ENCODE measurements around the gene CNTN5.
"Not testable (repeated sequence)": the region's sequence is repeated elsewhere in the genome, so short reads cannot be mapped to it uniquely, and the experiment has no call there.

The CNTN5 gene

GRCh38 chr11:100232006-100232405 lies 1211.3 kb downstream of the CNTN5 start:
- no peaks in the 10 kb centered on the region for H3K36me3 Mint-ChIP-seq (ENCODE audit: low read depth)
- no peak overlapping the region for H3K4me3 Mint-ChIP-seq
- no peak overlapping the region for H3K27ac Mint-ChIP-seq

GRCh38 chr11:100235085-100235484 lies 1214.3 kb downstream of the CNTN5 start:
- Mint-ChIP-seq H3K27me3 (no peaks in the 10 kb centered on the region), H3K27ac (no peak overlapping the region), H3K4me1 (ENCODE audit: low read depth) (no peaks in the 10 kb centered on the region), H3K4me3 (no peak overlapping the region), H3K9me3 (peaks cover 22% of the 10 kb centered on the region), H3K36me3 (ENCODE audit: low read depth) (no peaks in the 10 kb centered on the region)
- DNase-seq: no peak

More at GRCh38 chr11:100232006-100232405, 1211.3 kb downstream of the CNTN5 start:
- no peak for DNase-seq
- H3K4me1 Mint-ChIP-seq (ENCODE audit: low read depth): no peaks in the 10 kb centered on the region
- H3K9me3 Mint-ChIP-seq: peaks cover 19% of the 10 kb centered on the region
- no peaks in the 10 kb centered on the region for H3K27me3 Mint-ChIP-seq

- Mint-ChIP-seq H3K4me3 (no peak overlapping the region), H3K27ac (no peak overlapping the region), H3K27me3 (no peaks in the 10 kb centered on the region), H3K4me1 (ENCODE audit: low read depth) (no peaks in the 10 kb centered on the region), H3K36me3 (ENCODE audit: low read depth) (no peaks in the 10 kb centered on the region), H3K9me3 (peaks cover 16% of the 10 kb centered on the region)
- no peak for DNase-seq
Measured at GRCh38 chr11:100240025-100240539, 1219.3 kb downstream of the CNTN5 start.

GRCh38 chr11:100247704-100248103 lies 1227.0 kb downstream of the CNTN5 start:
- no peak overlapping the region for H3K27ac Mint-ChIP-seq

GRCh38 chr11:100257238-100257803 lies 1236.6 kb downstream of the CNTN5 start:
- not testable (repeated sequence) for DNase-seq; H3K4me1 Mint-ChIP-seq (ENCODE audit: low read depth); H3K4me3 Mint-ChIP-seq; H3K27me3 Mint-ChIP-seq; H3K36me3 Mint-ChIP-seq (ENCODE audit: low read depth); H3K27ac Mint-ChIP-seq
- H3K9me3 Mint-ChIP-seq: peaks cover 29% of the 10 kb centered on the region

More at GRCh38 chr11:100247704-100248103, 1227.0 kb downstream of the CNTN5 start:
- Mint-ChIP-seq H3K4me1 (ENCODE audit: low read depth) (no peaks in the 10 kb centered on the region), H3K4me3 (no peak overlapping the region), H3K27me3 (no peaks in the 10 kb centered on the region), H3K36me3 (ENCODE audit: low read depth) (no peaks in the 10 kb centered on the region), H3K9me3 (peaks cover 14% of the 10 kb centered on the region)
- DNase-seq: no peak

GRCh38 chr11:100269516-100269915 lies 1248.8 kb downstream of the CNTN5 start:
- Mint-ChIP-seq H3K27me3 (no peaks in the 10 kb centered on the region), H3K4me3 (no peak overlapping the region), H3K4me1 (ENCODE audit: low read depth) (no peaks in the 10 kb centered on the region), H3K27ac (no peak overlapping the region), H3K36me3 (ENCODE audit: low read depth) (no peaks in the 10 kb centered on the region), H3K9me3 (peaks cover 11% of the 10 kb centered on the region)
- DNase-seq: no peak

- Mint-ChIP-seq H3K4me1 (ENCODE audit: low read depth) (no peaks in the 10 kb centered on the region), H3K27ac (no peak overlapping the region), H3K9me3 (peaks cover 8% of the 10 kb centered on the region), H3K4me3 (no peak overlapping the region), H3K36me3 (ENCODE audit: low read depth) (no peaks in the 10 kb centered on the region), H3K27me3 (no peaks in the 10 kb centered on the region)
- no peak for DNase-seq
Measured at GRCh38 chr11:100273066-100273815, 1252.5 kb downstream of the CNTN5 start.

GRCh38 chr11:100274466-100274865 lies 1253.7 kb downstream of the CNTN5 start:
- H3K4me1 Mint-ChIP-seq (ENCODE audit: low read depth); H3K36me3 Mint-ChIP-seq (ENCODE audit: low read depth); DNase-seq; H3K27me3 Mint-ChIP-seq; H3K27ac Mint-ChIP-seq; H3K4me3 Mint-ChIP-seq: not testable (repeated sequence)
- H3K9me3 Mint-ChIP-seq: peaks cover 12% of the 10 kb centered on the region

GRCh38 chr11:100294748-100295147 lies 1274.0 kb downstream of the CNTN5 start:
- no peak for DNase-seq
- Mint-ChIP-seq H3K36me3 (ENCODE audit: low read depth) (no peaks in the 10 kb centered on the region), H3K4me1 (ENCODE audit: low read depth) (no peaks in the 10 kb centered on the region), H3K4me3 (no peak overlapping the region), H3K27ac (no peak overlapping the region), H3K9me3 (peaks cover 11% of the 10 kb centered on the region), H3K27me3 (no peaks in the 10 kb centered on the region)

GRCh38 chr11:100296051-100296679 lies 1275.4 kb downstream of the CNTN5 start:
- H3K4me1 Mint-ChIP-seq (ENCODE audit: low read depth): no peaks in the 10 kb centered on the region
- H3K4me3 Mint-ChIP-seq: no peak overlapping the region
- H3K9me3 Mint-ChIP-seq: peaks cover 11% of the 10 kb centered on the region
- no peaks in the 10 kb centered on the region for H3K36me3 Mint-ChIP-seq (ENCODE audit: low read depth)
- H3K27ac Mint-ChIP-seq: no peak overlapping the region
- DNase-seq: no peak
- H3K27me3 Mint-ChIP-seq: no peaks in the 10 kb centered on the region

- Mint-ChIP-seq H3K9me3 (peaks cover 5% of the 10 kb centered on the region), H3K4me1 (ENCODE audit: low read depth) (no peaks in the 10 kb centered on the region), H3K27ac (no peak overlapping the region), H3K4me3 (no peak overlapping the region), H3K36me3 (ENCODE audit: low read depth) (no peaks in the 10 kb centered on the region), H3K27me3 (no peaks in the 10 kb centered on the region)
- DNase-seq: no peak
Measured at GRCh38 chr11:100297516-100297915, 1276.8 kb downstream of the CNTN5 start.

- H3K9me3 Mint-ChIP-seq: no peaks in the 10 kb centered on the region
- no peaks in the 10 kb centered on the region for H3K36me3 Mint-ChIP-seq (ENCODE audit: low read depth)
- no peaks in the 10 kb centered on the region for H3K27me3 Mint-ChIP-seq
- H3K4me1 Mint-ChIP-seq (ENCODE audit: low read depth): no peaks in the 10 kb centered on the region
- no peak overlapping the region for H3K4me3 Mint-ChIP-seq
- DNase-seq: no peak
- H3K27ac Mint-ChIP-seq: no peak overlapping the region
Measured at GRCh38 chr11:100302824-100303223, 1282.1 kb downstream of the CNTN5 start.

GRCh38 chr11:100303897-100304296 lies 1283.1 kb downstream of the CNTN5 start:
- no peak for DNase-seq
- no peaks in the 10 kb centered on the region for H3K36me3 Mint-ChIP-seq (ENCODE audit: low read depth)
- H3K27ac Mint-ChIP-seq: no peak overlapping the region
- no peak overlapping the region for H3K4me3 Mint-ChIP-seq
- no peaks in the 10 kb centered on the region for H3K27me3 Mint-ChIP-seq
- H3K9me3 Mint-ChIP-seq: no peaks in the 10 kb centered on the region
- no peaks in the 10 kb centered on the region for H3K4me1 Mint-ChIP-seq (ENCODE audit: low read depth)

GRCh38 chr11:100308202-100308601 lies 1287.5 kb downstream of the CNTN5 start:
- Mint-ChIP-seq H3K36me3 (ENCODE audit: low read depth) (no peaks in the 10 kb centered on the region), H3K4me1 (ENCODE audit: low read depth) (no peaks in the 10 kb centered on the region), H3K4me3 (no peak overlapping the region), H3K27me3 (no peaks in the 10 kb centered on the region), H3K27ac (no peak overlapping the region), H3K9me3 (peaks cover 7% of the 10 kb centered on the region)
- DNase-seq: no peak

GRCh38 chr11:100315946-100316345 lies 1295.2 kb downstream of the CNTN5 start:
- Mint-ChIP-seq H3K4me1 (ENCODE audit: low read depth) (no peaks in the 10 kb centered on the region), H3K36me3 (ENCODE audit: low read depth) (no peaks in the 10 kb centered on the region), H3K27ac (no peak overlapping the region), H3K27me3 (no peaks in the 10 kb centered on the region), H3K4me3 (no peak overlapping the region), H3K9me3 (peaks cover 25% of the 10 kb centered on the region)
- DNase-seq: no peak
